HepG2 (cell line): ENCODE data around the gene MASTL. TPM values are rescaled to one million over a fixed set of nuclear protein-coding genes. Genes with fewer than 3 reads are reported as not detected.
A peak's percentile ranks its signal among the peaks of the same experiment; 100 is the strongest.

Experiments
- ATAC-seq: fragments of 200-7000 bp; cut with Tn5 transposase; 3 replicates; pipeline ENCODE4 v1.9.1; 2020; ENCODE audit warnings: mild to moderate bottlenecking, moderate library complexity
- BruUV-seq: library from RNA; stranded (reverse); fragments of 400-500 nt; replicated peaks from 2 replicates; lab custom pipeline; 2021; lab: Mats Ljungman, UMichigan
- CTCF ChIA-PET: fragments of 300-600 bp; formaldehyde crosslinking; extraction: SDS; loops from one replicate; lab custom pipeline; 2021; ENCODE audit warnings: low total read pairs, inconsistent platforms, low intra/inter-chr PET ratio; lab: Yijun Ruan, JAX
- POLR2A ChIA-PET: fragments of 350-600 bp; sonication (Branson Sonifier 250); formaldehyde crosslinking; loops from one replicate; lab custom pipeline; 2020; ENCODE audit warnings: antibody characterized with exemption, inconsistent platforms; lab: Yijun Ruan, JAX
- DNase-seq: peaks from one replicate; pipeline ENCODE4 v3.0.0-alpha.2; 2015; ENCODE audit warnings: low spot score
- FAIRE-seq: peaks from 3 replicates; lab custom pipeline; 2011; peaks lifted over from hg19 to GRCh38; lab: Jason Lieb, UNC
- H2AFZ ChIP-seq: one replicate; pipeline ENCODE4 v1.6.1; 2011; ENCODE audit warnings: low read length, inconsistent platforms
- H3K27ac ChIP-seq: fragments of 300-600 bp; 3 replicates; pipeline ENCODE4 v1.8.0; 2011; ENCODE audit warnings: mixed run types, mild to moderate bottlenecking, mixed read lengths, low read length, inconsistent platforms; ENCODE audit not compliant: insufficient read depth; ENCODE audit errors: extremely low read length
- H3K27me3 ChIP-seq, 2 experiments: fragments of 200-600 bp in 1 of 2; 2 replicates in 1 of 2; 3 replicates in 1 of 2; pipeline versions ENCODE4 v1.6.0 to v1.8.0; 2011; ENCODE audit warnings: low read length in 2 of 2, mild to moderate bottlenecking in 2 of 2, moderate library complexity in 2 of 2, inconsistent platforms in 1 of 2; ENCODE audit not compliant: insufficient read depth in 2 of 2, control insufficient read depth in 1 of 2
- H3K36me3 ChIP-seq, 2 experiments: fragments of 200-600 bp in 1 of 2; replicated peaks in 1 of 2; 2 replicates in 1 of 2; 3 replicates in 1 of 2; pipeline versions ENCODE4 v1.5.1 to v1.8.0; 2011; ENCODE audit warnings: low read length in 2 of 2, inconsistent platforms in 1 of 2; ENCODE audit not compliant: insufficient read depth in 2 of 2, control insufficient read depth in 1 of 2
- H3K4me1 ChIP-seq: 2 replicates; pipeline ENCODE4 v1.5.1; 2012; ENCODE audit warnings: low read length, inconsistent platforms; ENCODE audit not compliant: insufficient read depth
- H3K4me2 ChIP-seq: 2 replicates; pipeline ENCODE4 v1.6.0; 2011; ENCODE audit warnings: low read depth, low read length, inconsistent platforms
- H3K4me3 ChIP-seq, 3 experiments: fragments of 200-600 bp in 1 of 3; sonication (generic), shearing (Covaris generic) in 1 of 3; replicated peaks in 1 of 3; 2 replicates each; pipeline ENCODE4 v1.5.1; 2011 to 2016; ENCODE audit warnings: low read length in 3 of 3, inconsistent platforms in 2 of 3, low read depth in 2 of 3, mild to moderate bottlenecking in 2 of 3, control low read depth in 1 of 3, mixed read lengths in 1 of 3; ENCODE audit not compliant: insufficient read depth in 1 of 3
- H3K79me2 ChIP-seq: one replicate; pipeline ENCODE4 v1.6.1; 2011; ENCODE audit warnings: low read length, inconsistent platforms; ENCODE audit not compliant: insufficient read depth
- H3K9ac ChIP-seq: 2 replicates; pipeline ENCODE4 v1.6.0; 2011; ENCODE audit warnings: mild to moderate bottlenecking, low read depth, low read length, inconsistent platforms; ENCODE audit not compliant: insufficient read depth
- H3K9me3 ChIP-seq: 2 replicates; pipeline ENCODE4 v1.5.1; 2012; ENCODE audit warnings: mild to moderate bottlenecking, low read length
- H4K20me1 ChIP-seq: 2 replicates; pipeline ENCODE4 v1.6.0; 2011; ENCODE audit warnings: inconsistent platforms, mild to moderate bottlenecking, low read length, moderate library complexity; ENCODE audit not compliant: insufficient read depth
- CCDC6 ChIP-seq: sonication (generic); formaldehyde crosslinking; IDR thresholded peaks from 2 replicates; pipeline ENCODE4 v1.8.1; 2022; ENCODE audit warnings: mild to moderate bottlenecking, missing genetic modification reagents, moderate library complexity
- CREB1 ChIP-seq, 2 experiments: fragments of 450-650 bp in 1 of 2; IDR thresholded peaks; 2 replicates each; pipeline ENCODE4 v1.6.1; 2016 to 2017; ENCODE audit warnings: control low read depth in 1 of 2, mild to moderate bottlenecking in 1 of 2, missing compliant biosample characterization in 1 of 2, missing genetic modification characterization in 1 of 2
- EHMT2 ChIP-seq: fragments of 200-600 bp; sonication (generic); IDR thresholded peaks from 2 replicates; pipeline ENCODE4 v1.7.0; 2017; ENCODE audit warnings: antibody characterized with exemption, low read depth, low read length, borderline replicate concordance
- MEF2D ChIP-seq: sonication (generic); formaldehyde crosslinking; IDR thresholded peaks from 2 replicates; pipeline ENCODE4 v1.5.1; 2020; ENCODE audit warnings: mild to moderate bottlenecking, missing genetic modification reagents
- RFX1 ChIP-seq: fragments of 450-650 bp; IDR thresholded peaks from 2 replicates; pipeline ENCODE4 v1.6.1; 2017
- SYNCRIP ChIP-seq: fragments of 200-400 bp; formaldehyde crosslinking; IDR thresholded peaks from 2 replicates; pipeline ENCODE4 v1.6.1; 2018; ENCODE audit warnings: mild to moderate bottlenecking, low read depth, low read length; ENCODE audit not compliant: insufficient read depth
- TBP ChIP-seq: sonication (generic); formaldehyde crosslinking; IDR thresholded peaks from 2 replicates; pipeline ENCODE4 v1.5.0; 2020; ENCODE audit warnings: missing genetic modification reagents
- ZBTB14 ChIP-seq: sonication (generic); formaldehyde crosslinking; IDR thresholded peaks from 2 replicates; pipeline ENCODE4 v1.4.0; 2020; ENCODE audit warnings: missing genetic modification reagents
- ZNF350 ChIP-seq: sonication (generic); formaldehyde crosslinking; IDR thresholded peaks from 2 replicates; pipeline ENCODE4 v1.4.0; 2020; ENCODE audit warnings: mild to moderate bottlenecking, low read depth, missing genetic modification reagents, borderline replicate concordance
- ZNF484 ChIP-seq: sonication (generic); formaldehyde crosslinking; IDR thresholded peaks from 2 replicates; pipeline ENCODE4 v1.5.1; 2020; ENCODE audit warnings: mild to moderate bottlenecking, low read depth, missing genetic modification reagents, borderline replicate concordance
- ZNF879 ChIP-seq: sonication (generic); formaldehyde crosslinking; IDR thresholded peaks from 2 replicates; pipeline ENCODE4 v1.8.1; 2023; ENCODE audit warnings: missing genetic modification reagents
- WGBS: methylation state at CpG from one replicate; pipeline ENCODE4 v1.1.6; 2017; ENCODE audit warnings: low lambda C conversion rate; 5-methylcytosine and 5-hydroxymethylcytosine counted together
- in situ Hi-C: cut with HindIII; loops from 2 replicates; pipeline ENCODE4 v1.10.0; 2017; ENCODE audit warnings: low pct_unique_long_range_greater_than_20kb; ENCODE audit not compliant: extremely low pct_ligation_motif_present
- intact Hi-C: fragments of 100-400 bp; cut with micrococcal nuclease; formaldehyde crosslinking; loops from one replicate; pipeline ENCODE4 v1.10.0; 2022; ENCODE audit not compliant: unreplicated experiment
- polyA plus RNA-seq, 8 experiments: library from polyadenylated mRNA; depleted of rRNA in 3 of 8; stranded (reverse) in 7 of 8; unstranded in 1 of 8; fragments of >200 nt; fragmentation: Illumina TruSeq in 4 of 8; extraction: Trizol in 4 of 8; gene quantifications; 2 replicates each; pipeline versions ENCODE4 v1.2.1 to v1.2.3, GENCODE V29; 2011 to 2016; ENCODE audit warnings: low read depth in 4 of 8, missing spikeins in 1 of 8, mixed read lengths in 1 of 8; ENCODE audit not compliant: insufficient read depth in 1 of 8
- total RNA-seq, 5 experiments: library from RNA; depleted of rRNA; stranded (reverse); fragments of >200 nt; fragmentation: Illumina TruSeq; extraction: Trizol; gene quantifications; 2 replicates each; pipeline ENCODE4 v1.2.3, GENCODE V29; 2016; ENCODE audit warnings: low read depth in 1 of 5

MASTL gene
- total and polyA plus RNA-seq, 2 of the 13 experiments (the other 11 are each of a cell fraction or from before 2014, with no cell fraction given), result 6.0 to 18.0 TPM

- TF ChIP-seq ZNF879 (CRISPR knock-in tag) (no peak), EHMT2 (no peak), TBP (CRISPR knock-in tag) (no peak), ZBTB14 (no peak), ZNF484 (CRISPR knock-in tag) (no peak), SYNCRIP (no peak), CCDC6 (CRISPR knock-in tag) (no peak), RFX1 (no peak), MEF2D (CRISPR knock-in tag) (no peak)
These were observed 35.4 kb downstream of the MASTL start (continued) for GRCh38 chr10:27190508-27190907.

DNA sequence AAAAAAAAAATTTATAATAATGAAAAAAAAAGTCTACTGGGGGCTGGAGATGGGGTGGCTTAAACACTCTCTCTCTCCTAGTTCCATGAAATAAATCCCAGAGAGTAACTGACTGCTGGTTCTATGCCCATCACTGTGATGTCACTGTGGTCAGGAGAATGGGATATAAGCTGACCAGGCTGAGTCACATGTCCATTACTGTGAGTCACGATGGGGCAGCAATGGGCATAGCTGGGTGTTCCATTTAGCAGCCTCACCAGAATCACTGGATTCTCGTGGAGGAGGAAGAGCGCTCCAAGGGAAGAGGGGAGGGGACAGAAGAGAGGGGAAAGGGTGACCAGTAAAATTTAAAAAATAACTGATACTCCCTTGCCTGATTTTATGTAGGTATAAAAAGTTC lies 37.1 kb downstream of the MASTL start:
- CTCF ChIA-PET, result no interaction called here

More for the DNA sequence above, 37.1 kb downstream of the MASTL start:
- POLR2A ChIA-PET, result no interaction called here
- intact Hi-C loops, result no loop called here
- peaks cover 0 to 8% of the 10 kb centered on the region in 2 experiments; a peak in 2 of 5 replicates for H3K36me3 ChIP-seq
- no peak overlapping the region for H3K9ac ChIP-seq
- BruUV-seq, result no TSS peak
- TF ChIP-seq CREB1 (IDR thresholded peaks at IDR 0.05), result peak; percentile 44; the same call in 1 of the 2 replicates
- no peak for TF ChIP-seq CREB1 (CRISPR knock-in tag; IDR thresholded peaks at IDR 0.05)
- no peak for TF ChIP-seq ZNF350
- no peak for DNase-seq
- H4K20me1 ChIP-seq, result no peaks in the 10 kb centered on the region
- WGBS, result 94% methylated on average over 3 of the region's 3 CpGs
- no peaks in the 10 kb centered on the region for H3K9me3 ChIP-seq
- no peaks in the 10 kb centered on the region for H3K79me2 ChIP-seq
- no peaks in the 10 kb centered on the region for H3K4me1 ChIP-seq
- FAIRE-seq, result no peak
- H3K4me2 ChIP-seq, result no peak overlapping the region
- peak; percentile 43; the same call in 1 of the 3 replicates for ATAC-seq
- H3K27me3 ChIP-seq, result no peaks in the 10 kb centered on the region
- no peak overlapping the region for H2AFZ ChIP-seq
- in situ Hi-C loops, result no loop called here
- no peak overlapping the region for H3K27ac ChIP-seq
- H3K4me3 ChIP-seq, result no peak overlapping the region
